ENCODE measurements around the gene CHRM4.

- no peak for TF ChIP-seq CTCF (IDR thresholded peaks at IDR 0.05)
- TF ChIP-seq ZFX (IDR thresholded peaks at IDR 0.05; ENCODE audit: borderline replicate concordance) = no peak
These were observed 13.7 kb downstream of the CHRM4 start for GRCh38 chr11:46377831-46378230.

Measured in 22Rv1 (cell line).